IPS-20b (cell line): ENCODE data around the gene SCAF1.
"Not testable (repeated sequence)": the region's sequence is repeated elsewhere in the genome, so short reads cannot be mapped to it uniquely, and the experiment has no call there.

Source experiments
- H3K27ac ChIP-seq: one replicate; pipeline ENCODE4 v1.5.1; 2013; ENCODE audit warnings: low read length
- H3K27me3 ChIP-seq: 2 replicates; pipeline ENCODE4 v1.6.1; 2013; ENCODE audit warnings: mild to moderate bottlenecking, low read length, inconsistent platforms; ENCODE audit not compliant: insufficient read depth
- H3K36me3 ChIP-seq: 2 replicates; pipeline ENCODE4 v1.6.1; 2013; ENCODE audit warnings: low read depth, mild to moderate bottlenecking, inconsistent platforms, low read length, moderate library complexity; ENCODE audit not compliant: insufficient read depth
- H3K4me1 ChIP-seq: 2 replicates; pipeline ENCODE4 v1.6.1; 2013; ENCODE audit warnings: mild to moderate bottlenecking, control low read depth, inconsistent platforms, low read length, moderate library complexity; ENCODE audit not compliant: insufficient read depth
- H3K4me3 ChIP-seq: 2 replicates; pipeline ENCODE4 v1.5.1; 2013; ENCODE audit warnings: mild to moderate bottlenecking, low read length, inconsistent platforms
- H3K9ac ChIP-seq: 2 replicates; pipeline ENCODE4 v1.6.1; 2013; ENCODE audit warnings: low read depth, mild to moderate bottlenecking, inconsistent platforms, low read length, moderate library complexity
- H3K9me3 ChIP-seq: 2 replicates; pipeline ENCODE4 v1.6.1; 2013; ENCODE audit warnings: mild to moderate bottlenecking, low read depth, low read length, inconsistent platforms; ENCODE audit not compliant: insufficient read depth

Gene SCAF1

DNA sequence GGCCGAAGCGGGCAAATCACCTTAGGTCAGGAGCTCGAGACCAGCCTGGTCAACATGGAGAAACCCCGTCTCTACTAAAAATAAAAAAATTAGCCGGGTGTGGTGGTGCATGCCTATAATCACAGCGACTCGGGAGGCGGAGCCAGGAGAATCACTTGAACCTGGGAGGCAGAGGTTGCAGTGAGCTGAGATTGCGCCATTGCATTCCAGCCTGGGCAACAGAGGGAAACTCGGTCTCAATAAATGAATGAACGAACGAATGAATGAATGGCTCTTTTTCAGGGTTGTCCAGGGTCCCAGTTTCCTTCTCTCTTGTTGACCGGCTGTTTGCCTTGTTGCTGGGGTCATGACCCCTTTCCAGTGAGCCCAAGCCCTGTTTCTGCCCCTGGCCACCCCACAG, 24.1 kb upstream of the SCAF1 start:
- H3K4me3 ChIP-seq, H3K27ac ChIP-seq, H3K9ac ChIP-seq, H3K27me3 ChIP-seq, H3K9me3 ChIP-seq, H3K4me1 ChIP-seq: not testable (repeated sequence)
- H3K36me3 ChIP-seq = peaks cover 87% of the 10 kb centered on the region

DNA sequence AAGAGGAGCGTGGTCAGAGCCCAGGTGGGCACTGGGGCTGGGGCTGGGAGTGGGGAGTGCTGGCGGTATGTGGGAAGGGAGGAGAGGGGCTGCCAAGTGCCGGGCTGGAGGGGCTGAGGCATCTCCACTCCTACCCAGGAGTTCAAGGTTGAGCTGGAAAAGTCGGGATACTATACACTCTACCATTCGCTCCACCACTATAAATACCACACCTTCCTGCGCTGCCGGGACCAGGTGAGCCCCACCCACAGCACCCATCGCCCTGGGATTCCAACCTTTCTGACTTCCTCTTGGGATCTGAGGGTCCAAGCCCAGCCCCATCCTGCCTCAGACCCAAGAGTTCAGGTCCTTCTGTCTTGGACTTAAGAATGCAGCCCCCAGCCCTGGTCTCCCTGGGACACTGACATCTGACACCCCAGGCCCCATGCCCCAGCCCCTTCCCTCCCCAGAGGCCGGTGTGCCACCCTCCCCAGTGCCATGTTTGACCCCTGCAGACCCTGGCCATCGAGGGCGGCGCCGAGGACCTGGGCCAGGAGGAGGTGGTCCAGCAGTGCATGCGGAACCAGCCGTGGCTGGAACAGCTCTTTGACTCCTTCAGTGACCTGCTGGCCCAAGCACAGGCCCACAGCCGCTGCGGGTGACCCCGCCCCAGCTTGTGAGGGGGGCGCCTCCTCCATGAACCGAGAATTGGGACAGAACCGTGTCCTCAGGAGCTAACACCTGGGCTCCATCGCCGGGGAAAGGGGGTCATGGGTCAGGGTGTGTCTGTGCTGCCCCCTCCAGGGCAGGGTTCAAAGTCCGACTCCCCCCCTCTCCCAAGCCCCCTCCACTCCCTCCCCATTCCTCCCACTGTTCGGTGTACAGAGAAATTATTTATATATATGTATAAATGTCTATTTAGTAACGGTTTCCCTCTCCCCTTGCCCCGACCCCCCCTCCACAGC, 16.8 kb upstream of the SCAF1 start:
- Histone ChIP-seq H3K36me3 (peaks cover 54% of the 10 kb centered on the region), H3K4me1 (no peaks in the 10 kb centered on the region), H3K27me3 (no peaks in the 10 kb centered on the region), H3K9ac (no peak overlapping the region), H3K27ac (no peak overlapping the region), H3K4me3 (no peak overlapping the region), H3K9me3 (no peaks in the 10 kb centered on the region)

- Histone ChIP-seq H3K4me1 (no peaks in the 10 kb centered on the region), H3K4me3 (no peak overlapping the region), H3K27ac (no peak overlapping the region), H3K9ac (no peak overlapping the region), H3K27me3 (no peaks in the 10 kb centered on the region), H3K9me3 (no peaks in the 10 kb centered on the region), H3K36me3 (peaks cover 49% of the 10 kb centered on the region)
Observed at GRCh38 chr19:49626226-49626625, 15.8 kb upstream of the SCAF1 start.

- no peaks in the 10 kb centered on the region for H3K4me1 ChIP-seq
- no peak overlapping the region for H3K27ac ChIP-seq
- no peak overlapping the region for H3K9ac ChIP-seq
- no peaks in the 10 kb centered on the region for H3K9me3 ChIP-seq
- H3K36me3 ChIP-seq = peaks cover 28% of the 10 kb centered on the region
- H3K4me3 ChIP-seq = no peak overlapping the region
- no peaks in the 10 kb centered on the region for H3K27me3 ChIP-seq
Observed at GRCh38 chr19:49629659-49630058, 12.3 kb upstream of the SCAF1 start.

GRCh38 chr19:49631014-49631588, 10.9 kb upstream of the SCAF1 start:
- Histone ChIP-seq H3K4me3 (no peak overlapping the region), H3K4me1 (no peaks in the 10 kb centered on the region), H3K27ac (no peak overlapping the region), H3K36me3 (peaks cover 19% of the 10 kb centered on the region), H3K9me3 (no peaks in the 10 kb centered on the region), H3K27me3 (no peaks in the 10 kb centered on the region), H3K9ac (no peak overlapping the region)

DNA sequence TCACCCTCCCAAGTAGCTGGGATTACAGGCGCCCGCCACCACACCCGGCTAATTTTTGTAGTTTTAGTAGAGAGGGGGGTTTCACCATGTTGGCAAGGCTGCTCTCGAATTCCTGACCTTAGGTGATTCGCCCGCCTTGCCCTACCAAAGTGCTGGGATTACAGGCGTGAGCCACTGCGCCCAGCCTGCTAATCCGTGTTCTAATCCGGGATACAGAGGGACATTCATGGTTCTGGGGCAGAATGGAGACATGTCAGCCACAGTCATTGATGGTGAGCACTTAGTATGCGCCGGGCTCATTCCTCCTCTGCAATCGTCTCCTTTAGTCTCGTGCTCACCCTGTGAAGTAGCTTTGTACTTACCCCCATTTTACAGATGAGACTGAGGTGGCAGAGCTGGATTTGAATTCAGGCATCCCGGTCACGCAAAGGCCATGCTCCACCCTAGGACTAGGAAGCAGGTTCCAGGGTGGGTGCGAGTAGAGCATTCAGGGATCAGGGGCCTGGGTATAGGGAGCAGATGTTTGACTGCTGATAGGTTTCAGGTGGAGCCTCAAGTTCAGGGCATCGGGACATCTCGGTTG, 10.3 kb upstream of the SCAF1 start:
- Histone ChIP-seq H3K27me3 (no peaks in the 10 kb centered on the region), H3K36me3 (peaks cover 14% of the 10 kb centered on the region), H3K27ac (no peak overlapping the region), H3K9ac (no peak overlapping the region), H3K9me3 (no peaks in the 10 kb centered on the region), H3K4me1 (no peaks in the 10 kb centered on the region), H3K4me3 (no peak overlapping the region)

- Histone ChIP-seq H3K36me3 (peaks cover 5% of the 10 kb centered on the region; the same call in 1 of the 2 replicates), H3K9me3 (no peaks in the 10 kb centered on the region), H3K27ac (no peak overlapping the region), H3K9ac (no peak overlapping the region), H3K27me3 (no peaks in the 10 kb centered on the region), H3K4me1 (no peaks in the 10 kb centered on the region), H3K4me3 (no peak overlapping the region)
Observed at GRCh38 chr19:49632576-49632975, 9.4 kb upstream of the SCAF1 start.

DNA sequence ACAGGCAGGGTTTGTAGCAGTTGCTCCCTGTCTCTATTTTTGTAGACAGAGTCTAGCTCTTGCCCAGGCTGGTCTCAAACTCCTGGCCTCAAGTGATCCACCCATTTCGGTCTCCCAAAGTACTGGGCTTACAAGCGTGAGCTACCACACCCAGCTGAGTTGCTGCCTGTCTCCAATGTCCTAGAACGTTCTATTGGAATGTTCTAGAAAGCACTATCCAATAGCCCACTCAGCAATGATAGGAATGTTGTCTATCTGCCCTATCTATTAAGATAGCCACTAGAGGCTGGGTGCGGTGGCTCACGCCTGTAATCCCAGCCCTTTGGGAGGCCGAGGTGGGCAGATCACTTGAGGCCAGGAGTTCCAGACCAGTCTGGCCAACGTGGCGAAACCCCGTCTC, 8.7 kb upstream of the SCAF1 start:
- not testable (repeated sequence) for H3K36me3 ChIP-seq, H3K9ac ChIP-seq, H3K4me1 ChIP-seq, H3K9me3 ChIP-seq, H3K27me3 ChIP-seq, H3K27ac ChIP-seq, H3K4me3 ChIP-seq

DNA sequence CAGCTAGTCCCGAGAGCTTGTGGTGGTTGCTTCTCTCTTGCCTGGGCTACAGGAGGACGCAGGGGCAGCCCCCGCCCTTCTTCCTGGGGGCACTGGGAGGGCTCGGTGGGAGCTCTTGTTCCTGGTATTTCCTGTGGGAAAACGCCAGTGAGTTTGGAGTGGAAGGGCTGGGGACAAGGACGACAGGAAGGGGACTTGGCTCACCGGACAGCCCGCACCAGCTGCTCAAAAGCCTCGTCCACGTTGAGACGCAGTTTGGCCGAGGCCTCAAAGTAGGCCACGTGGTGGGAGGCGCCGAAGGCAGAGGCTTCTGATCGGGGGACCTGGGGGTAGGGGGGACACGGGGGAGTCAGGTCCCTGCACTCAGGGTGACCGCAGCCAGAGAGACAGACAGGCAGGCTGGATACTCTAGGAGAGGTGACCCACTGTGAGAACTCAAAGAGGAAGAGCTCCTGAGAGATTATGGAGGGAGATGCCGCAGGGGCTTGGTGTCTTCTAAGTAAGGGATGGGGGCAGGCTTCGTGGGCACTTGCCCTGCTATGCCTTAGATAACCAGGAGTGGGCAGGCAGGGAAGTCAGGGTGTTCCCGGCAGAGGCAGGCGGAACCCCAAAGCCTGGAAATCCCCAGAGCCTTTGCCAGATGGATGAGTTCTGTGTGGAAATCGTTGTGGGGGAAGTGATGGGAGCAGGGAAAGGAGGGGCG, 6.3 kb upstream of the SCAF1 start:
- Histone ChIP-seq H3K27ac (no peak overlapping the region), H3K9ac (no peak overlapping the region), H3K4me1 (peaks cover 5% of the 10 kb centered on the region; the same call in 1 of the 2 replicates), H3K9me3 (no peaks in the 10 kb centered on the region), H3K27me3 (peaks cover 12% of the 10 kb centered on the region), H3K36me3 (no peaks in the 10 kb centered on the region), H3K4me3 (no peak overlapping the region)

DNA sequence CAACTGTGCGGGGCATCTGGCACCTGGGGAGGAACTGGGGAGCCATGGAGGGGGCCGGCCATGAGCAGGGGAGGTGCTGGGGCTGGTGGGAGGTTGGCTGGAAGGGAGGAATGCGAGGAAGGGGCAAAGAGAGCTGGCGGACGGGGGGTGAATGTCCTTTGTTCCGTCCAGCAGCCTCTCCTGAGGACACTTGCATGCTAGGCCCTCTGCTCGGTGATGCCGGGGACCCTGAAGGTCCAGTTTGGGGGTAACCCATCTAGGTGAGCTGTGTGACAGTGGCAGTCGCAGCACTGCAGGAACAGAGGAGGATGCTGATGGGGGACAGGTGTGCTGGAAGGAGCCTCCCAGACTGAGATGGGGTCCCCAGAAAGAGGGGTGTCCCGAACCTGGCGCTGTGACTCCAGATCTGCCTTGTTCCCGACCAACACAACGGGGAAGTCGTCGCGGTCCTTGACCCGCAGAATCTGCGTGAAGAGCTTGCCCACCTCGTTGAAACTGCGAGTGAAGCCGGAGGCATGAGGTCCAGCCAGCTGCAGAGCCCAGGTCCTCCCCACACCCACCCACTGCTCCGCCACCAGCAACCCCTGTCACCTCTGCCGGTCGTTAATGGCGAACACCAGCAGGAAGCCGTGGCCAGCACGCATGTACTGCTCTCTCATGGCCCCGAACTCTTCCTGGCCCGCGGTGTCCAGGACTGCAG, 5.6 kb upstream of the SCAF1 start:
- H3K9me3 ChIP-seq = no peaks in the 10 kb centered on the region
- no peak overlapping the region for H3K4me3 ChIP-seq
- H3K36me3 ChIP-seq = no peaks in the 10 kb centered on the region
- no peak overlapping the region for H3K9ac ChIP-seq
- peaks cover 12% of the 10 kb centered on the region for H3K27me3 ChIP-seq
- no peak overlapping the region for H3K27ac ChIP-seq
- H3K4me1 ChIP-seq = peaks cover 8% of the 10 kb centered on the region; the same call in 1 of the 2 replicates
